ENCODE measurements around the gene GNA12.

DNA sequence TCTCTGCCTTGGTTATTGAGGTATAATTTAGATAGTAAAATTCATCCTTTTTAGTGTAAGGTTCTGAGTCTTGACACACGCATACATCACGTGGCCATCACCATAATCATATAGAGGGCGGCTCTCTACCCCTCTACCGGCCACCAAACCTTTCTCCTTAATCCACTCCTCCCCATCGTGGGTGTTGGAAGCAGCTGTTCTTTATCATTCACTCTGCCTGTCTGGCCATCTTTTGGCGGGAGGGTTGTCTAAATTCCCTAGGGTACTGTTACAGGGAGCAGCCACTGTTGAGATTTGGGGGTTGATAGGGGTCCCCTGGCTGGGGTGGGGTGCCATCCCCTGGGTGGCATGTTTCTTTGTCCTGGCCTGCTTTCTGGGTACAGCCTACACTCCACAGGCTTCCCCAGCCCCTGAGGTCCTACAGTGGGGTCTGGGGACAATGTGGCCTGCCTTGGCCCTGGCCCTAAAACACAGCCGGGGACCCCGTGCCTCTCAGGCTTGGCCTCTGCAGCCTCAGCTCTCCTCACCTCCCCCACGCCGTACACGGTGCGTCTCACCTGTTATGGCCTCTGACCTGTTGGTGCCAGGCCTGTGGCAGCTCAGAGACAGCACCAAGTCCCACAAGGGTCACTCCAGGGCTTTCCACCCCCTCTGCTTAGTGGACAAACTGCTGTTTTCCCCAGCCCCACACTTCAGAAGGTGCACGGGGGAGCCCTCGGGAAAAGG is 138.6 kb downstream of the GNA12 start:
- TF ChIP-seq, protein P1, sequence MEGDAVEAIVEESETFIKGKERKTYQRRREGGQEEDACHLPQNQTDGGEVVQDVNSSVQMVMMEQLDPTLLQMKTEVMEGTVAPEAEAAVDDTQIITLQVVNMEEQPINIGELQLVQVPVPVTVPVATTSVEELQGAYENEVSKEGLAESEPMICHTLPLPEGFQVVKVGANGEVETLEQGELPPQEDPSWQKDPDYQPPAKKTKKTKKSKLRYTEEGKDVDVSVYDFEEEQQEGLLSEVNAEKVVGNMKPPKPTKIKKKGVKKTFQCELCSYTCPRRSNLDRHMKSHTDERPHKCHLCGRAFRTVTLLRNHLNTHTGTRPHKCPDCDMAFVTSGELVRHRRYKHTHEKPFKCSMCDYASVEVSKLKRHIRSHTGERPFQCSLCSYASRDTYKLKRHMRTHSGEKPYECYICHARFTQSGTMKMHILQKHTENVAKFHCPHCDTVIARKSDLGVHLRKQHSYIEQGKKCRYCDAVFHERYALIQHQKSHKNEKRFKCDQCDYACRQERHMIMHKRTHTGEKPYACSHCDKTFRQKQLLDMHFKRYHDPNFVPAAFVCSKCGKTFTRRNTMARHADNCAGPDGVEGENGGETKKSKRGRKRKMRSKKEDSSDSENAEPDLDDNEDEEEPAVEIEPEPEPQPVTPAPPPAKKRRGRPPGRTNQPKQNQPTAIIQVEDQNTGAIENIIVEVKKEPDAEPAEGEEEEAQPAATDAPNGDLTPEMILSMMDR (IDR thresholded peaks at IDR 0.05; ENCODE audit: insufficient read depth, low read depth, low read length), result no peak
- TF ChIP-seq EZH2 (IDR thresholded peaks at IDR 0.05; ENCODE audit: insufficient read depth, low read length), result no peak
